Endodermal cell (in vitro differentiated cells): ENCODE measurements around the gene ADRB1. TPM values are rescaled to one million over a fixed set of nuclear protein-coding genes. Genes with fewer than 3 reads are reported as not detected.

Source experiments
- DNase-seq: peaks from one replicate; pipeline ENCODE4 v3.0.0-alpha.2; 2017
- H3K27ac ChIP-seq: 2 replicates; pipeline ENCODE4 v1.5.1; 2013; ENCODE audit warnings: mild to moderate bottlenecking, low read depth, low read length, moderate library complexity
- H3K27me3 ChIP-seq: 2 replicates; pipeline ENCODE4 v1.6.1; 2013; ENCODE audit warnings: mild to moderate bottlenecking, low read length, moderate library complexity; ENCODE audit not compliant: insufficient read depth, control insufficient read depth, poor library complexity, severe bottlenecking
- H3K36me3 ChIP-seq: 2 replicates; pipeline ENCODE4 v1.7.0; 2013; ENCODE audit warnings: mild to moderate bottlenecking, low read length, moderate library complexity; ENCODE audit not compliant: control insufficient read depth, insufficient read depth
- H3K4me1 ChIP-seq: one replicate; pipeline ENCODE4 v1.7.0; 2013; ENCODE audit warnings: low read length; ENCODE audit not compliant: control insufficient read depth, insufficient read depth
- H3K4me3 ChIP-seq: 2 replicates; pipeline ENCODE4 v1.5.1; 2013; ENCODE audit warnings: mild to moderate bottlenecking, low read length, moderate library complexity
- H3K9ac ChIP-seq: 2 replicates; pipeline ENCODE4 v1.6.1; 2013; ENCODE audit warnings: mild to moderate bottlenecking, low read length, moderate library complexity; ENCODE audit not compliant: poor library complexity, severe bottlenecking; ENCODE audit errors: extremely low read depth
- H3K9me3 ChIP-seq: 2 replicates; pipeline ENCODE4 v1.6.1; 2013; ENCODE audit warnings: mild to moderate bottlenecking, low read length, moderate library complexity; ENCODE audit not compliant: control insufficient read depth
- H3K27ac Mint-ChIP-seq: 2 replicates; pipeline ENCODE4 v1.8.0; 2020; ENCODE audit warnings: mixed read lengths
- H3K27me3 Mint-ChIP-seq: 2 replicates; pipeline ENCODE4 v1.8.0; 2021; ENCODE audit warnings: mild to moderate bottlenecking, mixed read lengths; ENCODE audit not compliant: insufficient read depth
- H3K36me3 Mint-ChIP-seq: 2 replicates; pipeline ENCODE4 v1.8.0; 2020; ENCODE audit warnings: low read depth, mixed read lengths
- H3K4me1 Mint-ChIP-seq: 2 replicates; pipeline ENCODE4 v1.8.0; 2020; ENCODE audit warnings: mixed read lengths
- H3K4me3 Mint-ChIP-seq: 2 replicates; pipeline ENCODE4 v1.8.0; 2020; ENCODE audit warnings: mild to moderate bottlenecking, moderate library complexity, mixed read lengths
- H3K9me3 Mint-ChIP-seq: 2 replicates; pipeline ENCODE4 v1.8.0; 2020; ENCODE audit warnings: mild to moderate bottlenecking, mixed read lengths
- CTCF ChIP-seq: fragments of 200-600 bp; sonication (generic); conservative IDR thresholded peaks from 2 replicates; pipeline ENCODE4 v1.5.0; 2021; ENCODE audit warnings: antibody characterized with exemption, mild to moderate bottlenecking
- WGBS, 2 experiments: methylation state at CpG; one replicate each; pipeline versions ENCODE4 v1.1.5 to v1.1.7; 2013; ENCODE audit warnings: missing lambda C conversion rate in 2 of 2, mixed read lengths in 1 of 2; ENCODE audit not compliant: insufficient coverage in 1 of 2, insufficient read length in 1 of 2; 5-methylcytosine and 5-hydroxymethylcytosine counted together
- total RNA-seq, 2 donors: library from RNA; stranded (reverse); fragmentation: NEBNext Ultra II Directional in 1 of 2; extraction: Animal tissue kit (Norgen Biotek cat#: 25700) in 1 of 2; gene quantifications; 2 replicates in 1 of 2; 3 replicates in 1 of 2; pipeline ENCODE4 v1.2.1, GENCODE V29; 2021

The ADRB1 gene
- total RNA-seq, 2 donors from 2014 or later, result not detected

GRCh38 chr10:113999531-113999930 is 44.1 kb upstream of the ADRB1 start:
- no peak for DNase-seq
- Histone ChIP-seq H3K36me3 (no peaks in the 10 kb centered on the region), H3K4me3 (no peak overlapping the region), H3K27ac (no peak overlapping the region), H3K9me3 (no peaks in the 10 kb centered on the region), H3K27me3 (no peaks in the 10 kb centered on the region), H3K4me1 (no peaks in the 10 kb centered on the region), H3K9ac (no peak overlapping the region)
- whole genome bisulfite sequencing, 2 experiments, result 92 to 95% methylated on average over 5 of the region's 5 CpGs
- H3K4me1 Mint-ChIP-seq, result no peaks in the 10 kb centered on the region
- H3K27me3 Mint-ChIP-seq, result peaks cover under 1% of the 10 kb centered on the region
- no peaks in the 10 kb centered on the region for H3K9me3 Mint-ChIP-seq
- no peak for TF ChIP-seq CTCF
- H3K36me3 Mint-ChIP-seq, result no peaks in the 10 kb centered on the region
- no peak overlapping the region for H3K27ac Mint-ChIP-seq
- H3K4me3 Mint-ChIP-seq, result no peak overlapping the region

- Mint-ChIP-seq H3K4me3 (no peak overlapping the region), H3K27me3 (peaks cover 7% of the 10 kb centered on the region), H3K27ac (no peak overlapping the region), H3K9me3 (no peaks in the 10 kb centered on the region), H3K4me1 (no peaks in the 10 kb centered on the region), H3K36me3 (no peaks in the 10 kb centered on the region)
- Histone ChIP-seq H3K9ac (no peak overlapping the region), H3K27ac (no peak overlapping the region), H3K27me3 (no peaks in the 10 kb centered on the region), H3K9me3 (no peaks in the 10 kb centered on the region), H3K36me3 (no peaks in the 10 kb centered on the region), H3K4me1 (no peaks in the 10 kb centered on the region), H3K4me3 (no peak overlapping the region)
- no peak for DNase-seq
- TF ChIP-seq CTCF, result no peak
- 89 to 90% methylated on average over 2 to 6 of the region's 6 CpGs for WGBS, 2 experiments
Observed at GRCh38 chr10:114000457-114001010, 43.1 kb upstream of the ADRB1 start.

- TF ChIP-seq CTCF, result peak; percentile 56
- no peaks in the 10 kb centered on the region for H3K9me3 ChIP-seq
- H3K27me3 ChIP-seq, result no peaks in the 10 kb centered on the region
- H3K9ac ChIP-seq, result no peak overlapping the region
- Mint-ChIP-seq H3K4me1 (no peaks in the 10 kb centered on the region), H3K27me3 (peaks cover 7% of the 10 kb centered on the region), H3K9me3 (no peaks in the 10 kb centered on the region), H3K4me3 (no peak overlapping the region), H3K27ac (no peak overlapping the region), H3K36me3 (no peaks in the 10 kb centered on the region)
- no peak overlapping the region for H3K4me3 ChIP-seq
- no peak overlapping the region for H3K27ac ChIP-seq
- no peak for DNase-seq
- 80 to 94% methylated on average over 5 to 7 of the region's 7 CpGs for WGBS, 2 experiments
- H3K36me3 ChIP-seq, result no peaks in the 10 kb centered on the region
- no peaks in the 10 kb centered on the region for H3K4me1 ChIP-seq
Observed at GRCh38 chr10:114002422-114002821, 41.2 kb upstream of the ADRB1 start.
